ENCODE results near the gene TCF12. TPM values are rescaled to one million over a fixed set of nuclear protein-coding genes. Genes with fewer than 3 reads are reported as not detected.

Gene TCF12
- total RNA-seq, 1 experiment from 2014 or later = 76.7 TPM

GRCh38 chr15:57084192-57084591 lies 165.7 kb downstream of the TCF12 start:
- Histone ChIP-seq H4K91ac (ENCODE audit: insufficient read length, low read depth, low read length) (no peak overlapping the region), H3K79me2 (ENCODE audit: insufficient read depth, low read length) (no peaks in the 10 kb centered on the region; the same call in 1 of the 2 replicates), H3K4me1 (ENCODE audit: insufficient read depth, low read length) (no peaks in the 10 kb centered on the region), H2BK120ac (ENCODE audit: low read depth, low read length, poor library complexity, severe bottlenecking) (no peak overlapping the region), H3K79me1 (ENCODE audit: insufficient read depth, low read depth, low read length, poor library complexity, severe bottlenecking) (peaks cover 9% of the 10 kb centered on the region), H3K9ac (ENCODE audit: extremely low read depth, insufficient read length, low read length) (no peak overlapping the region), H2BK20ac (ENCODE audit: low read depth, low read length, poor library complexity, severe bottlenecking) (no peak overlapping the region), H2AK5ac (ENCODE audit: insufficient read length, low read length) (no peak overlapping the region), H4K5ac (ENCODE audit: insufficient read length, low read depth, low read length) (no peak overlapping the region), H3K4me2 (ENCODE audit: insufficient read depth, insufficient read length, low read length) (no peak overlapping the region), H3K23ac (ENCODE audit: insufficient read length, low read depth, low read length) (no peak overlapping the region), H3K27ac (ENCODE audit: insufficient read length, low read depth, low read length) (no peak overlapping the region), H3K27me3 (ENCODE audit: insufficient read depth, low read length) (no peaks in the 10 kb centered on the region), H4K20me1 (ENCODE audit: control insufficient read depth, insufficient read depth, insufficient read length) (no peaks in the 10 kb centered on the region), H3K18ac (ENCODE audit: insufficient read length, low read depth, low read length) (no peak overlapping the region), H2AFZ (ENCODE audit: low read length) (no peak overlapping the region), H2BK5ac (ENCODE audit: insufficient read length, low read length) (no peak overlapping the region), H3K9me3 (ENCODE audit: control insufficient read depth, low read depth, low read length) (no peaks in the 10 kb centered on the region), H3K23me2 (ENCODE audit: insufficient read length, low read depth, low read length, poor library complexity, severe bottlenecking) (no peaks in the 10 kb centered on the region), H4K8ac (replicated peaks; ENCODE audit: insufficient read length, low read depth, low read length) (no peak overlapping the region), H3K14ac (ENCODE audit: insufficient read depth, low read length) (no peak overlapping the region), H2BK12ac (ENCODE audit: insufficient read length, low read depth, low read length) (no peak overlapping the region), H3K4ac (ENCODE audit: low read depth, low read length) (no peak overlapping the region), H3K56ac (ENCODE audit: insufficient read length, low read depth, low read length) (no peak overlapping the region), H2BK15ac (ENCODE audit: low read depth, low read length) (no peak overlapping the region), H3T11ph (ENCODE audit: low read length) (no peak overlapping the region)
- TF ChIP-seq CTCF (conservative IDR thresholded peaks at IDR 0.05) = no peak
- no CpG with 5 or more reads among the region's 3 CpGs for WGBS (ENCODE audit: extremely low coverage, insufficient read length, low lambda C conversion rate)
- no peaks in the 10 kb centered on the region for H3K27me3 Mint-ChIP-seq (ENCODE audit: low read depth)
- H3K27ac Mint-ChIP-seq = no peak overlapping the region
- no peak overlapping the region for H3K4me3 Mint-ChIP-seq
- H3K9me3 Mint-ChIP-seq = no peaks in the 10 kb centered on the region
- no peaks in the 10 kb centered on the region for H3K36me3 Mint-ChIP-seq (ENCODE audit: insufficient read depth in 1 of 3, low read depth in 3 of 3)
- peaks cover 13 to 16% of the 10 kb centered on the region in 2 experiments for H3K4me1 Mint-ChIP-seq
- no peak for DNase-seq

Data from H9 (cell line).